NCI-H2227 (cell line): Measurements from ENCODE around the gene ING3.

ENCODE experiments used
- DNase-seq: peaks from one replicate; lab custom pipeline; 2025; ENCODE audit not compliant: unreplicated experiment; lab: John Stamatoyannopoulos, UW

Gene ING3

GRCh38 chr7:120950539-120951308 is at the start of gene ING3:
Gene ING3, plus strand, starts transcription at chr7:120950777. Its CDS starts 120 bp downstream, at chr7:120950897.
- peak; percentile 99 for DNase-seq

DNA sequence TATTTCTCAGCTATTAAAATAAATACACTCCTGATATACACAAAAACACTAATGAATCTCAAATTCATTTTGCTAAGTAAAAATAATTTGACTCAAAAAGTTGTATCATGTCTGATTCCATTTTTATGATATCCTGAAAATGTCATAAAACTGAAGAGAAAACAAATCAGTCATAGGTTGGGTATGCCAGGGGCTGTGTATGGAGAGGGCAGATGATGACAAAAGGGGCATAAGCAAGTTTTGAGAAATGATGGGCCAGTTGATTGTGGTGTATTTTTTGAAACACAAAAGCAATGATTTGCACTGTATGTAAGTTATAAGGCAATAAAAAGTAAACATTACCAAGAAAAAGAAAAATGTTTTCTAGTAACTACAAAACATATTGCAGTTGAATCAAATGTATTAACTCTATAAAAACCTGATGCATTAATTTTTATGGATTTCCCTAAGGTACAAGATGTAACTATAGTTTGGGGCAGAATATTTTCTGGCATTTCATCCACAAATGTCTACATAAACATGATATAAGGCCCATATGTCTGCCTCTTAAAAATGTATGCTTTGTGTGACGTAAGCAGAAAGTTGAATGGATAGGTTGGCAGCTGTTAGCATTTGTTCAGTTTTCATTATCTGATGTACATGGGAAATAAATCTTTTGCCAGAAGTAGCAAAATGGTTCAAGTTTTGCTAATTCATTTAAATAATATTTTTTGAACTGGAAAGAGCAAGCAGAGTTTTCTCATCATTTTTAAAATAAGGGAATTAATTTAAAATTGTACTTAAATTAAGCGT is 35.1 kb upstream of the ING3 start:
- DNase-seq, result no peak

- DNase-seq, result no peak
Measured at GRCh38 chr7:120916121-120916520, 34.5 kb upstream of the ING3 start.

GRCh38 chr7:120916538-120916937 is 34.0 kb upstream of the ING3 start:
- no peak for DNase-seq

- DNase-seq, result no peak
Measured at GRCh38 chr7:120919466-120919865, 31.1 kb upstream of the ING3 start.

- DNase-seq, result no peak
Measured at GRCh38 chr7:120920034-120920433, 30.5 kb upstream of the ING3 start.

DNA sequence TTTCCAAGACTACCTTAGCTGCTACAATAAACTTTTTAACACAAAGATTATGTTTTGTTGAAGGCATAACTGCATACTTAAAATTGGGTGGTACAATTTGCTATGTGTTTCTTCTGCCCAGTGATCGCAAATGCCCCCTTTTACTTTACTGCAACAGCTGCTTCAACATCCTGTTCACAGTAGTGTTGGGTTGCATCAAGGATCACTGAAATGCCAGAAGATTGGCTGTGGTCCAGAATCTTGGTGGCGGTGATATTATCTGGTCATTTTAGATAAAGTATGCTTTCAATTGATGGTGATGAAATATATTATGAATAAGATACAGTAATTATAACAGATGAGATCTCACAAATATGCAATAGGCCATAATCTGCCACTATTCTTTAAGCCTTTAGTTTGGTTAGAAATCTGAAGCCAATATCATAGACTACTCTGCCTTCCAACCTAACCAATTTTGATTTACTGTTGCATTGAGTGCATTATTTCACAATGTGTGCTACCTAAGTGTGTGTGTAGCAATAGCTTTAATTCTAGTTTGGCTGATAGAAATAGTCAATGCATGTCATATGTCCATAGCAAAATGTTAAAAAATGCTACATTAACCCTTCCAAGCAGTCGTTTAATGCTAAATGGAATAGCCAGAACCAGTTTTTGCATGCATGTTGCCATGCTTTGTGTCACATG is 29.8 kb upstream of the ING3 start:
- no peak for DNase-seq

GRCh38 chr7:120924837-120925236 is 25.7 kb upstream of the ING3 start:
- no peak for DNase-seq

GRCh38 chr7:120925392-120925791 is 25.2 kb upstream of the ING3 start:
- DNase-seq, result no peak

DNA sequence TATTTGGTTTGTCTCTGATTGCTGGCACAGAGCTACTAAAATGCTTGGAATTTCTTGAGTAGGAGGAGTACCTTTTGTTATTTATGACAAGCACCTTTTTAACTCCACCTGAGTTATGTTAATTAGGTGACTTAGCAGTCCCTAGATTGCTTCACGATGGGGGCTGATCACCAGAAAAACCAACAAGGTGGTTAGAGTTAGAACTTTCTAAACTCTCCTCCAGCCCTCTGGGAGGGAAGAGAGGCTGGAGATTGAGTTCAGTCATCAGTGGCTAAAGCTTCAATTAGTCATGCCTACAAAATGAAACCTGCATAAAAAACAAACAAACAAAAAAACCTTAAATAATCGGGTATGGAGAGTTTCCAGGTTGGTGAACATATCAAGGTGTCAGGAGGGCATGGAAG is 23.6 kb upstream of the ING3 start:
- no peak for DNase-seq

- no peak for DNase-seq
Measured at GRCh38 chr7:120927454-120928103, 23.0 kb upstream of the ING3 start.

DNA sequence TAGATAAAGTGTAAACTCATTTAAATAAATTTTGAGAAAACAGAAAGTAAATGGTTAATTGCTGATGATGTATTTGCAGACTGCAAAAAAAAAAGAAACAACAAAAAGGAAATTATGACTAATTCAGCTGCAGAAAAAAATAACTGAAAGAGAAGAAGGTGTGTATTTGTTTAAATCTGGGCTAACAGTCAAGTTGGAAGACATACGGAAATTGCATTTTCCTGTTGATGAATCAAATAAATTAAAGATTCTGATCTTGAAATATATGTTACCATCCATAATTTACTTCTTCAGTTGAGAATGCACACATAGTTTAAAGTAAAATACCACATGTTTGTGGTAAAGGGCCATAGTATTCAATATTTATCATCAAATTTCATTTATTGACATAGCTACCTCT is 19.3 kb upstream of the ING3 start:
- DNase-seq, result no peak

- DNase-seq, result no peak
Measured at GRCh38 chr7:120933475-120933874, 17.1 kb upstream of the ING3 start.

DNA sequence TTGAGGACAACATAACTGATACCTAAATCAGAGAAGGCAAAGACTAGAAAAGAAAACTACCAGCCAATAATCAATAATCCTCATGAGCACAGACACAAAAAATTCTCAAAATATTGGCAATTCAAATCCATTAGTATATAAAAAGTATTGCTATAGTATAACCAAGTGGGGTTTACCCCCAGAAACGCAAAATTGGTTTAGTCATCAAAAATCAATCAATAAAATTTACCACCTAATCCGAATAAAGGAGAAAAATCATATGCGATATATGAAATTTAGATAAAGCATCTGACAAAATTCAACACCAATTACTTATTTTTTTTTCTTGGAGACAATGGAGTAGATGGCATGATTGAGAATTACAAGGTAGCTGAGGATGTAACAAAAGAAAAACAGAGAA is 11.2 kb upstream of the ING3 start:
- no peak for DNase-seq

- peak; percentile 5 for DNase-seq
Measured at GRCh38 chr7:120941064-120941463, 9.5 kb upstream of the ING3 start.

- DNase-seq, result no peak
Measured at GRCh38 chr7:120941856-120942255, 8.7 kb upstream of the ING3 start.

DNA sequence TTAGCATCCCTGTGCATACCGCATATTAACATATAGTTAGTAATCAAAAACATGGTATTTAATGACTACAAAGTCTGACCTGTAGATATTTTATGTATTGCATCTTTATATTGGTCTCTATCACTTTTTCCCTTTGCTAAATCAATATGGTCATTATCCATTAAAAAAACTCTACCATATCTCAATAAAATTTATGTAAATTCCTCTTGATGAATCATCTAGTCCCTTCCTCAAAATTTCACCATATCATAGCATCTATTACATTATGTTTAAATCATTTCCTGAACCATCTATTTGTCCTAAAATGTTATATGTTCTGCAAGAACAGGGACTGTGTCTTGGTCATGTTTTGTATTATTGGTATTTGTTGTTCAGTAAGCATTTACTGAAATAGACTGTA is 7.7 kb upstream of the ING3 start:
- no peak for DNase-seq

DNA sequence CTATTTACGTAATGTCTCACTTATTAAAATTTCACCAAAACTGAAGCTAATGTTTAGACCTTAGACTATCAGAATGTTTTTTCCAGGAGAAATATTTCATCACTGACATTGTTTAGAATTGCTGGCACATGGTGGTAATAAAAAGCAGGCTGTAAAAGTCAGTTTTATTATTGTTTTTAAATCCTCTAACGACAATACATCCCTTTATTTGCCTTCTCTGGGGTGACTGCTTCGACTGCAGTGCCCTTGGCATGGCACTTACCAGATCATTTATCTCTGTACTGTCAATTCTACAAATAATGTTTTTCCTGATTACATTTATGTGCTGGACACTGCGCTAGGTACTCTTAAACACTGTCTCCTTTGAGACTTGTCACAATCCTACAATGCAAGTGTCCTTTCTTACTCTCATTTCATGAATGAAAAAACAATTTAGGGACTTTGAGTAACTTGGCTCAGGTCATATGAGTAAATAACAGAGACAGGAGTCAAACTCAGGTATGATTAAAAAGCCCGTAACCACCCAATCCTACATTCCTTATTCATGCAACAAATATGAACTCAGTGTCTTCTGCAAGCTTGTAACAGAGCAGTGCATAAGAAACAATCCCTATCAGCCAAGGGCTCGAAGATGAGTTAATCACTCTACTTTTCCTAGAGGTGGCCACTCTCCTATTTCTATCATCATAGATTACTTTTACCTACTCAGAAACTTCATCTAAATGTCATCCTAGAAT is 5.6 kb upstream of the ING3 start:
- DNase-seq, result no peak

DNA sequence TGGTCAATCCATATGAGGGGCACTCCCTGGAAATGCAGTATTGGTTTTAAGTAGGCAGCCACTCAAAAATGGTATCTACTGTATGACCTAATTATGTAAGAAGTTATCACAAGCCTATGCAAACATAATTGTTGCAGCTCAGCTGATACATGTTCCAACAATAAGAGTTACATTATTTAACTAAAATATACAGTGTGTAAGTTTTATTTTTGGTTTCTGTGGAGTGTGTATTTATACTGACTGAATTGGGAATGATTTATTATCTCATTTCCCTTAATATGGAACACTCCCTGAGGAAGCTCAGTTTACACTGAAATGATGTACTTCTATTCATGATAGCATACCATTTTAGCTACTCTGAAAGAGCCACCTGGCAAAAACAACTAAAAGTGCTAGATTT is 2.6 kb upstream of the ING3 start:
- no peak for DNase-seq

- DNase-seq, result peak; percentile 28
Measured at GRCh38 chr7:120949393-120949911, 1.1 kb upstream of the ING3 start.
